ENCODE results near the gene ETV2. TPM values are rescaled to one million over a fixed set of nuclear protein-coding genes. Genes with fewer than 3 reads are reported as not detected.

Gene ETV2
- polyA plus RNA-seq, 1 donor from 2014 or later = 0.58 TPM

DNA sequence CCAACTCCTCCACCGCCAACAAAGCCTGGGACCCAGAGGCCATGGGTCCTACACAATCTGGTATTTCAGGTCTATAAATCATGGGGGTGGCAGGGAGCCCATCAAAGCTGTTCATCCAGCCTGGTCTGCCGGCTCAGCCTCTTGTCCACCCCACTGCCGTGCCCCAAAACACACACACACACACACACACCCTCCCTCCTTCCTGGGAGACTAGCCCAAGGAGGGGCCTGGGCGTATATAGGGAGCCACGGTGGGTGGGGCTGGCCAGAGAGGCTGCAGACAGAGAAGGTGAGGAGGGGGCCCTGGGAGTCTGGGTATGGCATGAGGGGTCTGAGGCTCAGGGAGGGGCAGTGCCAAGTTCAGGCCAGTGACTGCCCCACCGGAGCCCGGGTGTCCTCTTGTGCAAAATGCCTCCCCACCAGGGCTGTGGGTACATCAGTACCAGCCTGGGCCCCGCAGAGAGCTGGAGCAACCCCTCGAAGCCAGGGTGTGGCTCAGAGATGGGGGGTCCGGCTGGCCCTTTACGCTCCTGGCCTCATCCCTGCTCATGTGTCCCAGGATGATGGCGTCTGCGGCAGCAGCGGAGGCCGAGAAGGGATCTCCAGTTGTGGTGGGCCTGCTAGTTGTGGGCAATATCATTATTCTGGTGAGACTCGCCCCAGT lies 24.8 kb downstream of the ETV2 start, which contains the start of gene UPK1A:
UPK1A (plus strand) TSS at position 267 of the 663 bp plus-strand sequence; CDS start at position 563, 296 bp downstream.
- no peaks in the 10 kb centered on the region for H3K9me2 ChIP-seq (ENCODE audit: insufficient read depth, low read length)
- no peaks in the 10 kb centered on the region for H3K9me3 ChIP-seq (ENCODE audit: low read length)
- H4K20me1 ChIP-seq (ENCODE audit: insufficient read depth) = no peaks in the 10 kb centered on the region
- TF ChIP-seq MXI1 (conservative IDR thresholded peaks at IDR 0.05; ENCODE audit: poor library complexity, severe bottlenecking) (no peak), REST (IDR thresholded peaks at IDR 0.05; ENCODE audit: borderline replicate concordance) (no peak), SMC3 (conservative IDR thresholded peaks at IDR 0.05; ENCODE audit: poor library complexity) (no peak), EZH2 (IDR thresholded peaks at IDR 0.05; ENCODE audit: borderline replicate concordance, insufficient read depth, low read length, poor library complexity, severe bottlenecking) (no peak), POLR2AphosphoS5 (IDR thresholded peaks at IDR 0.05) (no peak), RAD21 (conservative IDR thresholded peaks at IDR 0.05) (no peak), TAF1 (IDR thresholded peaks at IDR 0.05; ENCODE audit: low read depth) (no peak)
- TF ChIP-seq, protein P1, sequence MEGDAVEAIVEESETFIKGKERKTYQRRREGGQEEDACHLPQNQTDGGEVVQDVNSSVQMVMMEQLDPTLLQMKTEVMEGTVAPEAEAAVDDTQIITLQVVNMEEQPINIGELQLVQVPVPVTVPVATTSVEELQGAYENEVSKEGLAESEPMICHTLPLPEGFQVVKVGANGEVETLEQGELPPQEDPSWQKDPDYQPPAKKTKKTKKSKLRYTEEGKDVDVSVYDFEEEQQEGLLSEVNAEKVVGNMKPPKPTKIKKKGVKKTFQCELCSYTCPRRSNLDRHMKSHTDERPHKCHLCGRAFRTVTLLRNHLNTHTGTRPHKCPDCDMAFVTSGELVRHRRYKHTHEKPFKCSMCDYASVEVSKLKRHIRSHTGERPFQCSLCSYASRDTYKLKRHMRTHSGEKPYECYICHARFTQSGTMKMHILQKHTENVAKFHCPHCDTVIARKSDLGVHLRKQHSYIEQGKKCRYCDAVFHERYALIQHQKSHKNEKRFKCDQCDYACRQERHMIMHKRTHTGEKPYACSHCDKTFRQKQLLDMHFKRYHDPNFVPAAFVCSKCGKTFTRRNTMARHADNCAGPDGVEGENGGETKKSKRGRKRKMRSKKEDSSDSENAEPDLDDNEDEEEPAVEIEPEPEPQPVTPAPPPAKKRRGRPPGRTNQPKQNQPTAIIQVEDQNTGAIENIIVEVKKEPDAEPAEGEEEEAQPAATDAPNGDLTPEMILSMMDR (IDR thresholded peaks at IDR 0.05; ENCODE audit: poor library complexity, severe bottlenecking) = no peak
- H3K36me3 ChIP-seq (ENCODE audit: insufficient read depth, low read length) = no peaks in the 10 kb centered on the region
- H3K4me3 ChIP-seq (ENCODE audit: low read length) = no peak within 1 kb of the TSS
- H3K4me2 ChIP-seq (ENCODE audit: low read length) = no peak within 1 kb of the TSS
- H2AFZ ChIP-seq (ENCODE audit: low read depth, low read length) = no peak within 1 kb of the TSS
- H3K27me3 ChIP-seq (ENCODE audit: insufficient read depth, low read depth, low read length) = no peaks in the 10 kb centered on the region
- H3F3A ChIP-seq (ENCODE audit: insufficient read depth, low read length, poor library complexity, severe bottlenecking) = no peaks in the 10 kb centered on the region
- H3K79me2 ChIP-seq (replicated peaks; ENCODE audit: insufficient read depth, low read length) = no peaks in the 10 kb centered on the region
- H3K9ac ChIP-seq (ENCODE audit: low read length) = no peak within 1 kb of the TSS
- H3K27ac ChIP-seq (ENCODE audit: low read length) = no peak within 1 kb of the TSS

DNA sequence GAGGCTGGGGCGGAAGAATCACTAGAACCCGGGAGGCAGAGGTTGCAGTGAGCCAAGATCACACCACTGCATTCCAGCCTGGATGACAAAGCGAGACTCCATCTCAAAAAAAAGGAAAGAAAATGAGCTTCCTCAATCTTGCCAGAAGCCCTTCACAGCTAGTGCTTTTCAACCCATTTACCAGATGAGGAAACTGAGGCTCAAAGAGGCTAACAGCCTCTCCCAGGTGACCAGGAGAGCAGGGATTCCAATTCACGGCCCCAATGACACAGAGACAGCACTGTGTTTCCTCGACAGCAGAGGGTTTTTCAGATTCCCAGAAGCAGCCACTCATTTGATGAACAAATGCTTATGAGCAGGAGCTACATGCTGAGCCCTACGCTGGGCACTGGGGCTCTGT lies 28.0 kb downstream of the ETV2 start:
- H4K20me1 ChIP-seq (ENCODE audit: insufficient read depth) = no peaks in the 10 kb centered on the region
- H3K36me3 ChIP-seq (ENCODE audit: insufficient read depth, low read length) = no peaks in the 10 kb centered on the region
- no peaks in the 10 kb centered on the region for H3F3A ChIP-seq (ENCODE audit: insufficient read depth, low read length, poor library complexity, severe bottlenecking)
- H2AFZ ChIP-seq (ENCODE audit: low read depth, low read length) = no peak overlapping the region
- no peaks in the 10 kb centered on the region for H3K9me2 ChIP-seq (ENCODE audit: insufficient read depth, low read length)
- no peak overlapping the region for H3K4me3 ChIP-seq (ENCODE audit: low read length)
- no peak for TF ChIP-seq RAD21 (conservative IDR thresholded peaks at IDR 0.05)
- no peak for TF ChIP-seq EZH2 (IDR thresholded peaks at IDR 0.05; ENCODE audit: borderline replicate concordance, insufficient read depth, low read length, poor library complexity, severe bottlenecking)
- TF ChIP-seq POLR2AphosphoS5 (IDR thresholded peaks at IDR 0.05) = no peak
- TF ChIP-seq EP300 (conservative IDR thresholded peaks at IDR 0.05; ENCODE audit: poor library complexity, severe bottlenecking) = no peak
- peaks cover 16% of the 10 kb centered on the region for H3K27me3 ChIP-seq (ENCODE audit: insufficient read depth, low read depth, low read length)
- no peak overlapping the region for H3K27ac ChIP-seq (ENCODE audit: low read length)
- no peak overlapping the region for H3K4me2 ChIP-seq (ENCODE audit: low read length)
- no peaks in the 10 kb centered on the region for H3K79me2 ChIP-seq (replicated peaks; ENCODE audit: insufficient read depth, low read length)
- H3K9me3 ChIP-seq (ENCODE audit: low read length) = no peaks in the 10 kb centered on the region
- no peak overlapping the region for H3K9ac ChIP-seq (ENCODE audit: low read length)
